Caco-2 (cell line): Measurements from ENCODE around the gene MLEC. TPM values are rescaled to one million over a fixed set of nuclear protein-coding genes. Genes with fewer than 3 reads are reported as not detected.

Experiments
- BruUV-seq: library from RNA; stranded (reverse); fragments of 400-500 nt; replicated peaks from 2 replicates; lab custom pipeline; 2021; lab: Mats Ljungman, UMichigan
- CTCF ChIA-PET: fragments of 300-600 bp; sonication (Branson Sonifier 250); formaldehyde crosslinking; loops from one replicate; lab custom pipeline; 2022; ENCODE audit warnings: antibody characterized with exemption; lab: Charles Lee
- POLR2A ChIA-PET: fragments of 300-600 bp; sonication (Branson Sonifier 250); formaldehyde crosslinking; loops from one replicate; lab custom pipeline; 2022; ENCODE audit warnings: antibody characterized with exemption; lab: Charles Lee
- DNase-seq, 2 experiments: peaks; one replicate each; pipeline versions ENCODE4 v3.0.0 to v3.0.0-alpha.2; 2020 to 2022
- H3K27me3 ChIP-seq: replicated peaks from 2 replicates; pipeline ENCODE4 v1.6.0; 2011; ENCODE audit warnings: low read length; ENCODE audit not compliant: control insufficient read depth, insufficient read depth
- H3K36me3 ChIP-seq: 2 replicates; pipeline ENCODE4 v1.5.1; 2011; ENCODE audit warnings: low read length; ENCODE audit not compliant: control insufficient read depth, insufficient read depth
- H3K4me1 ChIP-seq: fragments of 250-450 bp; sonication (Bioruptor Pico); 2 replicates; pipeline ENCODE4 v1.5.1; 2020; ENCODE audit warnings: mild to moderate bottlenecking
- H3K4me3 ChIP-seq: 2 replicates; pipeline ENCODE4 v1.5.1; 2011; ENCODE audit warnings: low read depth, mild to moderate bottlenecking, control low read depth, low read length
- H3K9me3 ChIP-seq: fragments of 250-450 bp; sonication (Bioruptor Pico); 2 replicates; pipeline ENCODE4 v1.5.1; 2020; ENCODE audit warnings: mild to moderate bottlenecking, moderate library complexity
- H3K27ac Mint-ChIP-seq: one replicate; pipeline ENCODE4 v1.8.0; 2022; ENCODE audit warnings: mixed read lengths; ENCODE audit not compliant: unreplicated experiment
- H3K27me3 Mint-ChIP-seq: one replicate; pipeline ENCODE4 v1.8.0; 2022; ENCODE audit warnings: mixed read lengths; ENCODE audit not compliant: insufficient read depth, unreplicated experiment
- H3K36me3 Mint-ChIP-seq: one replicate; pipeline ENCODE4 v1.8.0; 2022; ENCODE audit warnings: mild to moderate bottlenecking, mixed read lengths; ENCODE audit not compliant: insufficient read depth, unreplicated experiment
- H3K4me1 Mint-ChIP-seq: one replicate; pipeline ENCODE4 v1.8.0; 2022; ENCODE audit warnings: low read depth, mixed read lengths; ENCODE audit not compliant: unreplicated experiment
- H3K4me3 Mint-ChIP-seq: one replicate; pipeline ENCODE4 v1.8.0; 2022; ENCODE audit warnings: mild to moderate bottlenecking, moderate library complexity, mixed read lengths; ENCODE audit not compliant: unreplicated experiment
- H3K9me3 Mint-ChIP-seq: one replicate; pipeline ENCODE4 v1.8.0; 2022; ENCODE audit warnings: mixed read lengths; ENCODE audit not compliant: unreplicated experiment
- intact Hi-C: fragments of 100-400 bp; cut with micrococcal nuclease; formaldehyde crosslinking; loops from one replicate; pipeline ENCODE4 v1.10.0; 2022; ENCODE audit not compliant: unreplicated experiment
- total RNA-seq: library from RNA; stranded (reverse); gene quantifications from 2 replicates; pipeline ENCODE4 v1.2.3, GENCODE V29; 2022
- TF ChIP-seq, protein P1 (sequence below), 2 experiments: fragments of 200-600 bp in 1 of 2; IDR thresholded peaks; 1 replicate in 1 of 2; 2 replicates in 1 of 2; pipeline versions ENCODE4 v1.5.1 to v1.8.0; 2011 to 2022; ENCODE audit warnings: antibody characterized with exemption in 1 of 2, control low read depth in 1 of 2, inconsistent platforms in 1 of 2, low read depth in 1 of 2, low read length in 1 of 2, mild to moderate bottlenecking in 1 of 2, moderate library complexity in 1 of 2; ENCODE audit not compliant: insufficient read depth in 1 of 2, severe bottlenecking in 1 of 2, unreplicated experiment in 1 of 2

Gene MLEC
- total RNA-seq, 1 experiment from 2014 or later = 150 TPM

DNA sequence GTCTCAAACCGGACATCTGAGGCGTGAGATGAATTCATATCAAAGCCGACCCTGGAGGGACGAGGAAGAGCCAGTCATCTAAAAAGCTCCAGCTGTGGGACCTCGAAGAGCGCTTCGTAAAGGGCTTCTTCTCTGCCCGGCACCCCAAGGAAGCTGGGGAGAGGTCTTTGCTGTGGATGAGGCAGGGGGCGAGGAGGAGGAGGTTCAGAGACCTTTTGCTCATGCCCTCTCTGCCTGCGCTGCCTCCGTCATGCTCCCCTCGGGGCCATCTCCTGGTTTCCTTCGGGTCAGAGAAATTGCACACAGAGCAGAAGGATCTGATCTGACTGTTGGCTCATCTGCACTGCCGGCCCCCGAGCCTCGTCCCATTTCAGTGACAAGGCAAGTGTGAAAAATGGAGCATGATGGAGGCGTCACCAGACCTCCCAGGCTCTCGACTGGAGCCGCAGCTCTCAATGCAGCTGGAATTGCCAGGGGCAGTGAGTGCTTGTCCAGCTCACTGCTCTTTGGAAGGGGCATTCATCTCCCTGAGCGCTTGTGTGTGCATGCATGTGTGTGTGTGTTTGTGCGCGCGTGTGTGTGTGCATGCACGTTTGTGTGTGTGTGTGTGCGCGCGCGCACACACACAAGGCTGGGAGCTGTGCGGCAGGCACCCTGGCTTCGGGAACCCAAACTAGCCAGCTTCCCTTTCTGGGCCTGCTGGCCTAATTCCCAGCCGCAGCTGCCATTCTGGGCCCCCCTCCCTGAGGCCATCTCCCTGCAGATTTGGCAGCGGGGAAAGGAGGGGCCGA, 37.3 kb upstream of the MLEC start:
- ChIA-PET POLR2A (interaction anchor here (0.5 to 0.7 kb wide), 2 partner anchors 43 to 61 kb away, joined by 4 to 9 read pairs; no protein-coding TSS in a partner anchor), CTCF (interaction anchor here (0.5 to 2.2 kb wide), 41 partner anchors 9 to 740 kb away, joined by 3 to 37 read pairs (median 4); partner anchors contain the start of genes CABP1, HNF1A, MLEC and POP5)
- TF ChIP-seq, protein P1, sequence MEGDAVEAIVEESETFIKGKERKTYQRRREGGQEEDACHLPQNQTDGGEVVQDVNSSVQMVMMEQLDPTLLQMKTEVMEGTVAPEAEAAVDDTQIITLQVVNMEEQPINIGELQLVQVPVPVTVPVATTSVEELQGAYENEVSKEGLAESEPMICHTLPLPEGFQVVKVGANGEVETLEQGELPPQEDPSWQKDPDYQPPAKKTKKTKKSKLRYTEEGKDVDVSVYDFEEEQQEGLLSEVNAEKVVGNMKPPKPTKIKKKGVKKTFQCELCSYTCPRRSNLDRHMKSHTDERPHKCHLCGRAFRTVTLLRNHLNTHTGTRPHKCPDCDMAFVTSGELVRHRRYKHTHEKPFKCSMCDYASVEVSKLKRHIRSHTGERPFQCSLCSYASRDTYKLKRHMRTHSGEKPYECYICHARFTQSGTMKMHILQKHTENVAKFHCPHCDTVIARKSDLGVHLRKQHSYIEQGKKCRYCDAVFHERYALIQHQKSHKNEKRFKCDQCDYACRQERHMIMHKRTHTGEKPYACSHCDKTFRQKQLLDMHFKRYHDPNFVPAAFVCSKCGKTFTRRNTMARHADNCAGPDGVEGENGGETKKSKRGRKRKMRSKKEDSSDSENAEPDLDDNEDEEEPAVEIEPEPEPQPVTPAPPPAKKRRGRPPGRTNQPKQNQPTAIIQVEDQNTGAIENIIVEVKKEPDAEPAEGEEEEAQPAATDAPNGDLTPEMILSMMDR (IDR thresholded peaks at IDR 0.05; ENCODE audit: insufficient read depth in 1 of 2, low read depth in 1 of 2, low read length in 1 of 2, severe bottlenecking in 1 of 2, unreplicated experiment in 1 of 2) = no peak
- H3K4me1 ChIP-seq = no peaks in the 10 kb centered on the region
- Mint-ChIP-seq H3K9me3 (no peaks in the 10 kb centered on the region), H3K27ac (no peak overlapping the region), H3K27me3 (peaks cover 3% of the 10 kb centered on the region), H3K36me3 (no peaks in the 10 kb centered on the region), H3K4me3 (peak overlapping the region; percentile 59), H3K4me1 (peaks cover 6% of the 10 kb centered on the region)
- no peaks in the 10 kb centered on the region for H3K27me3 ChIP-seq
- BruUV-seq = no TSS peak
- no peaks in the 10 kb centered on the region for H3K9me3 ChIP-seq
- DNase-seq = no peak
- intact Hi-C loops = loop anchor here (1.0 to 5.0 kb wide), 4 partner anchors 38 to 324 kb away; partner anchors contain the start of gene MLEC
- no peaks in the 10 kb centered on the region for H3K36me3 ChIP-seq
- H3K4me3 ChIP-seq = no peak overlapping the region

DNA sequence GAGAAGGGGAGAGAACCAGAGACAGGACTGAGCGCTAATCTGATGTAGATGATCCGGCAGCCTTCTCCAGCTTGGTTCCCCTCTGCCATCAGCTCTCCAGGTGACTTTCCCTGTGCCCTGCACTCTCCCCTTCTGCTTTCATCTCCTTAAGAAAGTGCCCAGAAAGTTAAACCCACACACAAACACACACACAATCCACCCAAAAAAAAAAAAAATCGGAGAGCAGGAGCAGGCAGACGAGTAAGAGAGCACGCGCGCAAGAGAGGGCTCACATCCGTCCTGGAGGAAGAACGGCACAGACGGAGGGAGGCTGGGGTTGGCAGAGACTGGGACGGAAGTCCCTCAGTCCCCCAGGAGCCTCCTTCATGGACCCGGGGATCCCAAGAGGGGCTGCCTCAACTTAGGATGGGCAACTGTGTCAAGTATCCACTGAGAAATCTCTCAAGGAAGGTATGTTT, 36.7 kb upstream of the MLEC start:
- Histone ChIP-seq H3K36me3 (no peaks in the 10 kb centered on the region), H3K27me3 (no peaks in the 10 kb centered on the region), H3K4me1 (no peaks in the 10 kb centered on the region), H3K4me3 (no peak overlapping the region), H3K9me3 (no peaks in the 10 kb centered on the region)
- Mint-ChIP-seq H3K27ac (no peak overlapping the region), H3K27me3 (peaks cover 3% of the 10 kb centered on the region), H3K9me3 (no peaks in the 10 kb centered on the region), H3K36me3 (no peaks in the 10 kb centered on the region), H3K4me1 (peaks cover 6% of the 10 kb centered on the region), H3K4me3 (no peak overlapping the region)
- TF ChIP-seq, protein P1 (IDR thresholded peaks at IDR 0.05; ENCODE audit: insufficient read depth in 1 of 2, low read depth in 1 of 2, low read length in 1 of 2, severe bottlenecking in 1 of 2, unreplicated experiment in 1 of 2) = no peak
- DNase-seq = no peak
- POLR2A ChIA-PET = no interaction called here
- intact Hi-C loops = no loop called here
- CTCF ChIA-PET = interaction anchor here (0.6 to 1.8 kb wide), 6 partner anchors 28 to 741 kb away, joined by 3 to 4 read pairs (median 3); no protein-coding TSS in a partner anchor
- BruUV-seq = no TSS peak

DNA sequence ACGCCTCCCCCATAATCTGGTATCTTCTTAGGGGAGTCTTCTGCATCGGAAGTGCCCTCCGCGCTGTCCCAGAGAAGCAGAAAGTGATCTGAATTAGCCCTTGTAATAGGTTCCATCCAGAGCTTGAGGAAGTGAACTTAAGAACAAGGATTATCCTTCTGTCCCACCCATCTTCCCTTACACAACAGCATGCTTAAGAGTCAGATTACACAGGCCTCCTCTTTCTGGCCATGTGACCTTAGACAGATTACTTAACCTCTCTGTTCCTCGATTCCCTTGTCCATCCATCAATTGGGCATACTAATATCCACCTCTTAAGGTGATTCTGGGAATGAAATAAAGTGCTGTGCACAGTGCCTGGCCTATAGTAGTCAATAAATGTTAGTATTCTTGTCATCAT, 35.1 kb upstream of the MLEC start:
- no TSS peak for BruUV-seq
- no peaks in the 10 kb centered on the region for H3K36me3 ChIP-seq
- Mint-ChIP-seq H3K27ac (no peak overlapping the region), H3K27me3 (peaks cover 3% of the 10 kb centered on the region), H3K9me3 (no peaks in the 10 kb centered on the region), H3K36me3 (no peaks in the 10 kb centered on the region), H3K4me1 (peaks cover 6% of the 10 kb centered on the region), H3K4me3 (no peak overlapping the region)
- DNase-seq = no peak
- H3K27me3 ChIP-seq = no peaks in the 10 kb centered on the region
- POLR2A ChIA-PET = no interaction called here
- intact Hi-C loops = no loop called here
- CTCF ChIA-PET = no interaction called here
- TF ChIP-seq, protein P1 (IDR thresholded peaks at IDR 0.05; ENCODE audit: insufficient read depth in 1 of 2, low read depth in 1 of 2, low read length in 1 of 2, severe bottlenecking in 1 of 2, unreplicated experiment in 1 of 2) = no peak
- no peak overlapping the region for H3K4me3 ChIP-seq
- H3K4me1 ChIP-seq = no peaks in the 10 kb centered on the region
- no peaks in the 10 kb centered on the region for H3K9me3 ChIP-seq
